Esophagus muscularis mucosa (tissue), 4 donors: ENCODE results near the gene INPP4B. TPM values are rescaled to one million over a fixed set of nuclear protein-coding genes. Genes with fewer than 3 reads are reported as not detected.

Experiments used
- DNase-seq: peaks from one replicate; pipeline ENCODE4 v3.0.0-alpha.2; 2017; ENCODE audit errors: extremely low spot score
- H3K27ac ChIP-seq, 4 donors: fragments of 200-600 bp; sonication (generic); replicated peaks in 1 of 4; 1 replicate in 3 of 4; 2 replicates in 1 of 4; pipeline ENCODE4 v1.5.1; 2016 to 2019; ENCODE audit warnings: mild to moderate bottlenecking in 1 of 4
- H3K27me3 ChIP-seq, 4 donors: fragments of 200-600 bp; sonication (generic); one replicate each; pipeline versions ENCODE4 v1.5.1 to v1.6.0; 2016 to 2019
- H3K36me3 ChIP-seq, 4 donors: fragments of 200-600 bp; sonication (generic); one replicate each; pipeline ENCODE4 v1.5.1; 2016 to 2019
- H3K4me1 ChIP-seq, 4 donors: fragments of 200-600 bp; sonication (generic); one replicate each; pipeline ENCODE4 v1.5.1; 2016 to 2019
- H3K4me3 ChIP-seq, 4 donors: fragments of 200-600 bp; sonication (generic); 1 replicate in 2 of 4; 2 replicates in 2 of 4; pipeline ENCODE4 v1.5.1; 2016 to 2019; ENCODE audit warnings: mild to moderate bottlenecking in 4 of 4, moderate library complexity in 1 of 4
- H3K9me3 ChIP-seq, 4 donors: fragments of 200-600 bp; sonication (generic); 1 replicate in 3 of 4; 2 replicates in 1 of 4; pipeline ENCODE4 v1.5.1; 2016 to 2019
- CTCF ChIP-seq, 3 experiments: fragments of 200-600 bp in 2 of 3; fragments of 450-650 bp in 1 of 3; sonication (generic) in 2 of 3; IDR thresholded peaks; one replicate each; pipeline ENCODE4 v1.5.1; 2017 to 2019; ENCODE audit warnings: antibody characterized with exemption in 3 of 3, mild to moderate bottlenecking in 2 of 3, moderate library complexity in 1 of 3
- EP300 ChIP-seq: sonication (generic); formaldehyde crosslinking; IDR thresholded peaks from one replicate; pipeline ENCODE4 v1.6.1; 2017; ENCODE audit warnings: antibody characterized with exemption
- POLR2A ChIP-seq: fragments of 450-650 bp; IDR thresholded peaks from one replicate; pipeline ENCODE4 v1.6.1; 2017; ENCODE audit warnings: antibody characterized with exemption, moderate library complexity, mild to moderate bottlenecking, low read depth
- POLR2AphosphoS5 ChIP-seq, 2 donors: sonication (generic); formaldehyde crosslinking; IDR thresholded peaks; one replicate each; pipeline ENCODE4 v1.6.1; 2017; ENCODE audit warnings: antibody characterized with exemption in 2 of 2
- WGBS: methylation state at CpG from one replicate; pipeline ENCODE4 v1.1.5; 2018; 5-methylcytosine and 5-hydroxymethylcytosine counted together
- intact Hi-C: fragments of 100-400 bp; cut with DNase I; formaldehyde crosslinking; loops from one replicate; pipeline ENCODE4 v1.15.1; 2023
- total RNA-seq, 4 donors: library from RNA; depleted of rRNA; stranded (reverse); fragments of >200 nt; gene quantifications; one replicate each; pipeline versions ENCODE4 v1.1.0 to v1.2.1, GENCODE V29; 2016

Gene INPP4B
- total RNA-seq, 4 donors from 2014 or later = 12.7 to 23.4 (median 15.9) TPM

- 95% methylated on average over 4 of the region's 4 CpGs for WGBS
- Histone ChIP-seq H3K36me3 (no peaks in the 10 kb centered on the region), H3K27me3 (no peaks in the 10 kb centered on the region), H3K9me3 (no peaks in the 10 kb centered on the region), H3K4me1 (peaks cover 6 to 17% (median 13%) of the 10 kb centered on the region in 4 donors), H3K27ac (no peak overlapping the region), H3K4me3 (no peak overlapping the region)
- no peak for DNase-seq
- intact Hi-C loops = no loop called here
- no peak for TF ChIP-seq CTCF (IDR thresholded peaks at IDR 0.05)
- no peak for TF ChIP-seq POLR2A
- no peak for TF ChIP-seq EP300
- TF ChIP-seq POLR2AphosphoS5 (IDR thresholded peaks at IDR 0.05) = no peak
Measured at GRCh38 chr4:142818476-142818875, 27.6 kb downstream of the INPP4B start.

- no peak overlapping the region for H3K27ac ChIP-seq
- TF ChIP-seq POLR2A (no peak), EP300 (no peak)
- 62% methylated on average over 1 of the region's 1 CpG for WGBS
- DNase-seq = no peak
- H3K4me1 ChIP-seq = peaks cover 6 to 17% (median 13%) of the 10 kb centered on the region in 4 donors
- intact Hi-C loops = no loop called here
- no peaks in the 10 kb centered on the region for H3K36me3 ChIP-seq
- no peaks in the 10 kb centered on the region for H3K27me3 ChIP-seq
- no peaks in the 10 kb centered on the region for H3K9me3 ChIP-seq
- no peak overlapping the region for H3K4me3 ChIP-seq
Measured at GRCh38 chr4:142818031-142818430, 28.1 kb downstream of the INPP4B start.

GRCh38 chr4:142817442-142817841 is 28.7 kb downstream of the INPP4B start:
- Histone ChIP-seq H3K36me3 (no peaks in the 10 kb centered on the region), H3K27me3 (no peaks in the 10 kb centered on the region), H3K9me3 (no peaks in the 10 kb centered on the region), H3K27ac (no peak overlapping the region), H3K4me1 (peaks cover 6 to 17% (median 13%) of the 10 kb centered on the region in 4 donors), H3K4me3 (no peak overlapping the region)
- TF ChIP-seq CTCF (IDR thresholded peaks at IDR 0.05) = no peak
- no peak for TF ChIP-seq POLR2AphosphoS5 (IDR thresholded peaks at IDR 0.05)
- TF ChIP-seq EP300 = no peak
- no peak for TF ChIP-seq POLR2A
- 40% methylated on average over 6 of the region's 6 CpGs for WGBS
- DNase-seq = no peak
- intact Hi-C loops = no loop called here

GRCh38 chr4:142815834-142816233 is 30.3 kb downstream of the INPP4B start:
- no peak overlapping the region for H3K4me3 ChIP-seq
- H3K27ac ChIP-seq = no peak overlapping the region
- no peaks in the 10 kb centered on the region for H3K9me3 ChIP-seq
- H3K4me1 ChIP-seq = peaks cover 6 to 17% (median 13%) of the 10 kb centered on the region in 4 donors
- intact Hi-C loops = no loop called here
- H3K36me3 ChIP-seq = no peaks in the 10 kb centered on the region
- H3K27me3 ChIP-seq = no peaks in the 10 kb centered on the region
- TF ChIP-seq CTCF (IDR thresholded peaks at IDR 0.05) (no peak), POLR2AphosphoS5 (IDR thresholded peaks at IDR 0.05) (no peak), EP300 (no peak), POLR2A (no peak)
- DNase-seq = no peak
- 21% methylated on average over 1 of the region's 1 CpG for WGBS

GRCh38 chr4:142813388-142813787 is 32.7 kb downstream of the INPP4B start:
- Histone ChIP-seq H3K4me1 (peaks cover 6 to 17% (median 13%) of the 10 kb centered on the region in 4 donors), H3K27me3 (no peaks in the 10 kb centered on the region), H3K36me3 (no peaks in the 10 kb centered on the region), H3K27ac (no peak overlapping the region), H3K4me3 (no peak overlapping the region), H3K9me3 (no peaks in the 10 kb centered on the region)
- WGBS = 90% methylated on average over 2 of the region's 2 CpGs
- no peak for TF ChIP-seq CTCF (IDR thresholded peaks at IDR 0.05)
- no peak for TF ChIP-seq POLR2AphosphoS5 (IDR thresholded peaks at IDR 0.05)
- TF ChIP-seq POLR2A = no peak
- TF ChIP-seq EP300 = no peak
- intact Hi-C loops = no loop called here
- no peak for DNase-seq
